Osteoblast (primary cell): ENCODE measurements around the gene SLC22A17. TPM values are rescaled to one million over a fixed set of nuclear protein-coding genes. Genes with fewer than 3 reads are reported as not detected.

Source experiments
- DNase-seq: peaks from one replicate; pipeline ENCODE4 v3.0.0; 2011; ENCODE audit warnings: low spot score, mixed read lengths; ENCODE audit not compliant: insufficient read length; ENCODE audit errors: missing footprints
- H2AFZ ChIP-seq: 2 replicates; pipeline ENCODE4 v1.6.0; 2011; ENCODE audit warnings: mild to moderate bottlenecking, low read length
- H3K27ac ChIP-seq: 2 replicates; pipeline ENCODE4 v1.5.1; 2011; ENCODE audit warnings: mild to moderate bottlenecking, low read depth, low read length, moderate library complexity
- H3K27me3 ChIP-seq: 2 replicates; pipeline ENCODE4 v1.6.0; 2012; ENCODE audit warnings: mild to moderate bottlenecking, control low read depth, inconsistent platforms, low read length, moderate library complexity; ENCODE audit not compliant: insufficient read depth
- H3K36me3 ChIP-seq: 2 replicates; pipeline ENCODE4 v1.5.1; 2011; ENCODE audit warnings: mild to moderate bottlenecking, low read length, control low read depth, moderate library complexity; ENCODE audit not compliant: insufficient read depth
- H3K4me1 ChIP-seq: 2 replicates; pipeline ENCODE4 v1.5.1; 2011; ENCODE audit warnings: mild to moderate bottlenecking, low read length, control low read depth, moderate library complexity; ENCODE audit not compliant: insufficient read depth
- H3K4me2 ChIP-seq: 2 replicates; pipeline ENCODE4 v1.6.0; 2011; ENCODE audit warnings: mild to moderate bottlenecking, low read length; ENCODE audit not compliant: insufficient read depth
- H3K4me3 ChIP-seq: fragments of 200-600 bp; sonication (generic); 3 replicates; pipeline ENCODE4 v1.5.1; 2012; ENCODE audit warnings: mild to moderate bottlenecking, low read length, inconsistent platforms; ENCODE audit not compliant: insufficient read depth
- H3K79me2 ChIP-seq: 2 replicates; pipeline ENCODE4 v1.6.0; 2012; ENCODE audit warnings: mild to moderate bottlenecking, low read length, control low read depth, inconsistent platforms; ENCODE audit not compliant: insufficient read depth
- H3K9me3 ChIP-seq: 2 replicates; pipeline ENCODE4 v1.5.1; 2011; ENCODE audit warnings: low read depth, low read length, control low read depth
- H4K20me1 ChIP-seq: 2 replicates; pipeline ENCODE4 v1.6.0; 2012; ENCODE audit warnings: mild to moderate bottlenecking, low read length, control low read depth; ENCODE audit not compliant: insufficient read depth
- total RNA-seq: library from RNA; depleted of rRNA; stranded (reverse); fragments of >200 nt; gene quantifications from 2 replicates; pipeline ENCODE4 v1.2.3, GENCODE V29; 2012
- TF ChIP-seq, protein P1 (sequence below): IDR thresholded peaks from 2 replicates; pipeline ENCODE4 v1.5.1; 2011; ENCODE audit warnings: mild to moderate bottlenecking, low read depth, low read length, moderate library complexity; ENCODE audit errors: extremely low read depth

SLC22A17 gene
- total RNA-seq, 1 donor = 18.1 TPM

DNA sequence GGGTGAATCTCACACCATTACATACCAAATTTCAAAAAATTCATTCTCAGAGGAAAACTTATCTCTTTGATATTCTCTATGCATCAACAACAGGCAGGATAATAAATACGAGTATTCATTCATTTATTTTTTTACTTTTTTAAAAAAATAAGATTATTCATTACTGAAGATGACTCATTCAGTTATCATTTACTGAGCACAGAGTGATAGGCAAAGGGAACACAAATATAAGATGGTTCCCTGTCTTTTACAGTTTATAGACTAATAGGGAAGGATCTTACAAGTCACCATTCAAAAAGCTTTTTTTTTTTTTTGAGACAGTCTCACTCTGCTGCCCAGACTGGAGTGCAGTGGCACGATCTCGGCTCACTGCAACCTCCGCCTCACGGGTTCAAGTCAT, 36.4 kb downstream of the SLC22A17 start:
- Histone ChIP-seq H3K9me3 (no peaks in the 10 kb centered on the region), H3K4me1 (no peaks in the 10 kb centered on the region), H3K27ac (no peak overlapping the region), H3K36me3 (peaks cover 45% of the 10 kb centered on the region), H3K79me2 (peaks cover 36% of the 10 kb centered on the region), H3K27me3 (no peaks in the 10 kb centered on the region), H2AFZ (no peak overlapping the region), H4K20me1 (peaks cover under 1% of the 10 kb centered on the region), H3K4me3 (no peak overlapping the region), H3K4me2 (no peak overlapping the region)
- no peak for DNase-seq
- TF ChIP-seq, protein P1, sequence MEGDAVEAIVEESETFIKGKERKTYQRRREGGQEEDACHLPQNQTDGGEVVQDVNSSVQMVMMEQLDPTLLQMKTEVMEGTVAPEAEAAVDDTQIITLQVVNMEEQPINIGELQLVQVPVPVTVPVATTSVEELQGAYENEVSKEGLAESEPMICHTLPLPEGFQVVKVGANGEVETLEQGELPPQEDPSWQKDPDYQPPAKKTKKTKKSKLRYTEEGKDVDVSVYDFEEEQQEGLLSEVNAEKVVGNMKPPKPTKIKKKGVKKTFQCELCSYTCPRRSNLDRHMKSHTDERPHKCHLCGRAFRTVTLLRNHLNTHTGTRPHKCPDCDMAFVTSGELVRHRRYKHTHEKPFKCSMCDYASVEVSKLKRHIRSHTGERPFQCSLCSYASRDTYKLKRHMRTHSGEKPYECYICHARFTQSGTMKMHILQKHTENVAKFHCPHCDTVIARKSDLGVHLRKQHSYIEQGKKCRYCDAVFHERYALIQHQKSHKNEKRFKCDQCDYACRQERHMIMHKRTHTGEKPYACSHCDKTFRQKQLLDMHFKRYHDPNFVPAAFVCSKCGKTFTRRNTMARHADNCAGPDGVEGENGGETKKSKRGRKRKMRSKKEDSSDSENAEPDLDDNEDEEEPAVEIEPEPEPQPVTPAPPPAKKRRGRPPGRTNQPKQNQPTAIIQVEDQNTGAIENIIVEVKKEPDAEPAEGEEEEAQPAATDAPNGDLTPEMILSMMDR = no peak

DNA sequence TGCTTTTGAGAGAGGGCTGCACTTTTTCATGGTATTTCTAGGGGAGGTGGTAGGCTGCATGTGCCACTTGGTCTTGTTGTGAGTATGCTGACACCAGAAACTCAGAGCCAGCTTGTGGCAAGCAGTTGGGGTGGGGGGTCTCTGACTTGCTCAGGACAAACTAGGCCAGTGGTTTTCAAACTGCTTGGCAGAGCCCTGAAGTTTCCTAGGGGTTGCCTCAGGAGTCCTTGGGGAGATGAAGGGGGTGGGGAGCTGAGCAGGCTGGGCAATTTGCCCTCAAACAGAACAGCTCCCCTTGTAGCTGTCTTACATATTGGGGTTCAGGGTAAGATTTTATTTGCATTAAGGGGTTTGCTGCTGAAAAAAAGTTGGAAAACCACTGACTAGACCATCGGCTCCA, 42.1 kb downstream of the SLC22A17 start:
- Histone ChIP-seq H3K4me3 (no peak overlapping the region), H3K27ac (no peak overlapping the region), H4K20me1 (peaks cover 38% of the 10 kb centered on the region), H3K4me2 (peak overlapping the region; percentile 4), H3K27me3 (no peaks in the 10 kb centered on the region), H3K9me3 (no peaks in the 10 kb centered on the region), H3K36me3 (peaks cover 46% of the 10 kb centered on the region), H2AFZ (no peak overlapping the region), H3K4me1 (peaks cover 39% of the 10 kb centered on the region), H3K79me2 (peaks cover 71% of the 10 kb centered on the region)
- no peak for DNase-seq
- TF ChIP-seq, protein P1 = no peak

DNA sequence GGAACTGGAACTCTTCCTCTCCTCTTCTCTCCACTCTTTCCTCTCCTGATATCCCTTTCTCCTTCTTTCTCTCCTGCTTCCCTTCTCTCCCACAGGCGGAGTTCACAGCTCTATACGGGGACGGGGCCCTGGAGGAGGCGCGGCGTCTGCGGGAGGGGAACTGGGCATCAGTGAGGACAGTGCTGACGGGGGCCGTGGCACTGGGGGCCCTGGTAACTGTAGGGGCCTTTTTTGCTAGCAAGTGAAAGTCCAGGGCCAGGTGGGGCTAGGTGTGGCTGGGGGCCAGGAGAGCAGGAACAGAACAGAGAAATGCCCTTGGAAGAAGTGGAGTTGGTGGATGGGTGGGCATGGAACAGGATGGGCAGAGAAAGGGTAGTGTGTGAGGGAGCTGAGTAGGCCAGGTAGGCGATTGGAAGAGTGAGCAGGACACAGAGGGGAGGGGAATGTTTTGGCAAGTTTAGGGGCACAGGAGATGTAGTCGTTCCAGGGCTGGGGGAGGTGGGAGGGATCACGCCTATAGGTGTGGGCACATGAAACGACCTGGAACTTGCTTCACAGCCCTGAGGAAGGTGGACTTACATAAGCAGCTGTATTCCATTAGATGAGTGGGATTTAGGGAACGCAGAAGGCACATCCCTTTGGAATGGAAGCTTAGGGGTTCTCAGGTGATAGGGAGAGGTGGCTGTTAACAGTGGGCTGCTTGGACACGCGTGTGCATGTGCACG, 43.8 kb downstream of the SLC22A17 start:
- peaks cover 39% of the 10 kb centered on the region for H3K4me1 ChIP-seq
- no peak overlapping the region for H2AFZ ChIP-seq
- H3K4me2 ChIP-seq = peak overlapping the region; percentile 82
- H3K79me2 ChIP-seq = peaks cover 66% of the 10 kb centered on the region
- H4K20me1 ChIP-seq = peaks cover 38% of the 10 kb centered on the region
- no peaks in the 10 kb centered on the region for H3K9me3 ChIP-seq
- H3K27ac ChIP-seq = no peak overlapping the region
- no peaks in the 10 kb centered on the region for H3K27me3 ChIP-seq
- H3K36me3 ChIP-seq = peaks cover 42% of the 10 kb centered on the region
- no peak for DNase-seq
- TF ChIP-seq, protein P1 = no peak
- H3K4me3 ChIP-seq = peak overlapping the region; percentile 81

DNA sequence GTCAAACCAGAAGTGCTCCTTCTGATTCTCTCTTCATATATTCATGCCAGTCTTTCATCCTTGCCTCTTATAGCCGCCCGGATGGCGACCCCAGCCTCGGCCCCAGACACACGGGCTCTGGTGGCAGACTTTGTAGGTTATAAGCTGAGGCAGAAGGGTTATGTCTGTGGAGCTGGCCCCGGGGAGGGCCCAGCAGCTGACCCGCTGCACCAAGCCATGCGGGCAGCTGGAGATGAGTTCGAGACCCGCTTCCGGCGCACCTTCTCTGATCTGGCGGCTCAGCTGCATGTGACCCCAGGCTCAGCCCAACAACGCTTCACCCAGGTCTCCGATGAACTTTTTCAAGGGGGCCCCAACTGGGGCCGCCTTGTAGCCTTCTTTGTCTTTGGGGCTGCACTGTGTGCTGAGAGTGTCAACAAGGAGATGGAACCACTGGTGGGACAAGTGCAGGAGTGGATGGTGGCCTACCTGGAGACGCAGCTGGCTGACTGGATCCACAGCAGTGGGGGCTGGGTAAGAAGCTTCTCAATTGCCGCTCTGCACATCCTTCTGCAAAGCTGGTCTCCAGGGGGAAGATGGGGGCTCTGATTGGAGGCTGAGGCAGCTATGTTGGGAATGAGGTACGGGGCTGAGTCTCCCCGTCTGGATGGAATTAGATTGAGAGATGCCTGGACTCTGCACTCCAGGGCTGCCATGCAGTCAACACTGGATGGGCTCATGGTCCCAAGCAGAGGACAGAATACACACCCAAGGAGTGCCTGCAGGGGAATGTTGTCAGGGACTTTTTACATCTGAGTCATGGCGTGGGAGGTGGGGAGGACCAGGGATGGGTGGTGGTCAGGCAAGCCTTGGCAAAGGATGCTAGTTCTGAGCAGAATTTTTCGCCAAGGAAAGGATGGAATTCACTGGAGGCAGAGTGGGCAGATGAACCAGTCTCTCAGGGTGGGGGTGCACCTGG, 44.7 kb downstream of the SLC22A17 start:
- Histone ChIP-seq H2AFZ (no peak overlapping the region), H3K27me3 (no peaks in the 10 kb centered on the region), H3K27ac (peak overlapping the region; percentile 89), H3K79me2 (peaks cover 61% of the 10 kb centered on the region), H3K4me3 (peak overlapping the region; percentile 81), H3K4me1 (peaks cover 40% of the 10 kb centered on the region), H4K20me1 (peaks cover 38% of the 10 kb centered on the region), H3K9me3 (no peaks in the 10 kb centered on the region), H3K4me2 (peak overlapping the region; percentile 82), H3K36me3 (peaks cover 38% of the 10 kb centered on the region)
- TF ChIP-seq, protein P1 = no peak
- DNase-seq = no peak
